Prostate gland (tissue), 2 donors: Measurements from ENCODE around the gene LTN1.

Experiments
- POLR2AphosphoS5 ChIP-seq: sonication (generic); formaldehyde crosslinking; IDR thresholded peaks from one replicate; pipeline ENCODE4 v1.6.1; 2017; ENCODE audit warnings: antibody characterized with exemption
- TF ChIP-seq, protein P1 (sequence below), 4 experiments: fragments of 200-600 bp in 2 of 4; fragments of 450-650 bp in 2 of 4; sonication (generic) in 2 of 4; IDR thresholded peaks; 1 replicate in 3 of 4; 2 replicates in 1 of 4; pipeline ENCODE4 v1.5.1; 2016 to 2019; ENCODE audit warnings: antibody characterized with exemption in 4 of 4, mild to moderate bottlenecking in 2 of 4, moderate library complexity in 2 of 4

DNA sequence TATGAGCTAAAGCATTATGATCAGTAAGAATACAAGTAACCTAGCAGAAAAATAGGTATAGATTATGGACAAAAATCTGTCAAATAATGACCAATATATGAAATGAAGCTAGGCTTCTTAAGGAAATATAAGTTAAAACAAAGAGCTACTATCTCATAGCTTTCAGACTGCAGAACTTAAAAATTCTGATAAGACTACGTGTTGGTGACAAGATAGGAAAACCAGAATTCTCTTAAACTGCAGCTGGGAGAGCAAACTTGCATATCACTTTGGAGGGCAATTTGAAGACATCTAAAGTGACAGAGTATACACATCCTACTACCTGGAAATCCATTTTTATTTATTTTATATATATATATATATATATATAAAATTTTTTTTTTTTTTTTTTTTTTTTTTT, 65.5 kb downstream of the LTN1 start:
- TF ChIP-seq, protein P1, sequence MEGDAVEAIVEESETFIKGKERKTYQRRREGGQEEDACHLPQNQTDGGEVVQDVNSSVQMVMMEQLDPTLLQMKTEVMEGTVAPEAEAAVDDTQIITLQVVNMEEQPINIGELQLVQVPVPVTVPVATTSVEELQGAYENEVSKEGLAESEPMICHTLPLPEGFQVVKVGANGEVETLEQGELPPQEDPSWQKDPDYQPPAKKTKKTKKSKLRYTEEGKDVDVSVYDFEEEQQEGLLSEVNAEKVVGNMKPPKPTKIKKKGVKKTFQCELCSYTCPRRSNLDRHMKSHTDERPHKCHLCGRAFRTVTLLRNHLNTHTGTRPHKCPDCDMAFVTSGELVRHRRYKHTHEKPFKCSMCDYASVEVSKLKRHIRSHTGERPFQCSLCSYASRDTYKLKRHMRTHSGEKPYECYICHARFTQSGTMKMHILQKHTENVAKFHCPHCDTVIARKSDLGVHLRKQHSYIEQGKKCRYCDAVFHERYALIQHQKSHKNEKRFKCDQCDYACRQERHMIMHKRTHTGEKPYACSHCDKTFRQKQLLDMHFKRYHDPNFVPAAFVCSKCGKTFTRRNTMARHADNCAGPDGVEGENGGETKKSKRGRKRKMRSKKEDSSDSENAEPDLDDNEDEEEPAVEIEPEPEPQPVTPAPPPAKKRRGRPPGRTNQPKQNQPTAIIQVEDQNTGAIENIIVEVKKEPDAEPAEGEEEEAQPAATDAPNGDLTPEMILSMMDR (IDR thresholded peaks at IDR 0.05) = no peak
- no peak for TF ChIP-seq POLR2AphosphoS5
